Measurements from ENCODE around the gene PDE4B. TPM values are rescaled to one million over a fixed set of nuclear protein-coding genes. Genes with fewer than 3 reads are reported as not detected.

The PDE4B gene
- total RNA-seq, 1 donor from 2014 or later = 29.0 TPM

GRCh38 chr1:66335125-66335524 is 542.4 kb downstream of the PDE4B start:
- TF ChIP-seq POLR2AphosphoS5 (IDR thresholded peaks at IDR 0.05; ENCODE audit: insufficient read depth in 1 of 2, low read depth in 1 of 2) = no peak
- no peak for TF ChIP-seq POLR2A (IDR thresholded peaks at IDR 0.05)
- TF ChIP-seq CTCF (IDR thresholded peaks at IDR 0.05) = no peak
- Histone ChIP-seq H3K27me3 (no peaks in the 10 kb centered on the region), H3K27ac (peak overlapping the region; percentile 62), H3K9me3 (no peaks in the 10 kb centered on the region), H3K4me1 (peaks cover 16% of the 10 kb centered on the region), H3K36me3 (no peaks in the 10 kb centered on the region), H3K4me3 (peak overlapping the region in 1 of 2 donors; percentile 14)
- DNase-seq (ENCODE audit: extremely low spot score in 2 of 2) = no peak
- intact Hi-C loops (cut with DNase I) = no loop called here

GRCh38 chr1:66335859-66336640 is 543.4 kb downstream of the PDE4B start:
- intact Hi-C loops (cut with DNase I) = no loop called here

GRCh38 chr1:66336641-66336990 is 543.9 kb downstream of the PDE4B start:
- no peak for DNase-seq (ENCODE audit: extremely low spot score in 2 of 2)
- no peaks in the 10 kb centered on the region for H3K27me3 ChIP-seq
- TF ChIP-seq POLR2A (IDR thresholded peaks at IDR 0.05) (no peak), CTCF (IDR thresholded peaks at IDR 0.05) (no peak), POLR2AphosphoS5 (IDR thresholded peaks at IDR 0.05; ENCODE audit: insufficient read depth in 1 of 2, low read depth in 1 of 2) (no peak)
- no peaks in the 10 kb centered on the region for H3K9me3 ChIP-seq
- peak overlapping the region in 1 of 2 donors; percentile 14 for H3K4me3 ChIP-seq
- peak overlapping the region; percentile 62 for H3K27ac ChIP-seq
- peaks cover 16% of the 10 kb centered on the region for H3K4me1 ChIP-seq
- intact Hi-C loops (cut with DNase I) = no loop called here
- no peaks in the 10 kb centered on the region for H3K36me3 ChIP-seq

More at GRCh38 chr1:66335859-66336640, 543.4 kb downstream of the PDE4B start:
- TF ChIP-seq POLR2A (IDR thresholded peaks at IDR 0.05) (peak in 1 of 2 donors; percentile 21), POLR2AphosphoS5 (IDR thresholded peaks at IDR 0.05; ENCODE audit: insufficient read depth in 1 of 2, low read depth in 1 of 2) (peak; percentile 25 to 66), CTCF (IDR thresholded peaks at IDR 0.05) (peak in 1 of 3 experiments; percentile 6)
- H3K9me3 ChIP-seq = no peaks in the 10 kb centered on the region
- H3K4me1 ChIP-seq = peaks cover 16% of the 10 kb centered on the region
- H3K4me3 ChIP-seq = peak overlapping the region in 1 of 2 donors; percentile 14
- H3K27me3 ChIP-seq = no peaks in the 10 kb centered on the region
- no peak for DNase-seq (ENCODE audit: extremely low spot score in 2 of 2)
- H3K36me3 ChIP-seq = no peaks in the 10 kb centered on the region
- peak overlapping the region; percentile 62 for H3K27ac ChIP-seq

GRCh38 chr1:66337249-66337648 is 544.6 kb downstream of the PDE4B start:
- Histone ChIP-seq H3K27ac (peak overlapping the region; percentile 62), H3K9me3 (no peaks in the 10 kb centered on the region), H3K27me3 (no peaks in the 10 kb centered on the region), H3K36me3 (no peaks in the 10 kb centered on the region), H3K4me1 (peaks cover 16% of the 10 kb centered on the region), H3K4me3 (no peak overlapping the region)
- DNase-seq (ENCODE audit: extremely low spot score in 2 of 2) = no peak
- intact Hi-C loops (cut with DNase I) = no loop called here
- no peak for TF ChIP-seq POLR2A (IDR thresholded peaks at IDR 0.05)
- TF ChIP-seq CTCF (IDR thresholded peaks at IDR 0.05) = no peak
- no peak for TF ChIP-seq POLR2AphosphoS5 (IDR thresholded peaks at IDR 0.05; ENCODE audit: insufficient read depth in 1 of 2, low read depth in 1 of 2)

- no peaks in the 10 kb centered on the region for H3K36me3 ChIP-seq
- DNase-seq (ENCODE audit: extremely low spot score in 2 of 2) = no peak
- TF ChIP-seq CTCF (IDR thresholded peaks at IDR 0.05) (no peak), POLR2A (IDR thresholded peaks at IDR 0.05) (no peak)
- no peaks in the 10 kb centered on the region for H3K9me3 ChIP-seq
- H3K27ac ChIP-seq = no peak overlapping the region
- intact Hi-C loops (cut with DNase I) = no loop called here
- no peaks in the 10 kb centered on the region for H3K27me3 ChIP-seq
- H3K4me1 ChIP-seq = peaks cover 16% of the 10 kb centered on the region
- H3K4me3 ChIP-seq = no peak overlapping the region
Measured at GRCh38 chr1:66339944-66340343, 547.2 kb downstream of the PDE4B start.

Measured in vagina (tissue), 2 donors.